ENCODE measurements around the gene SLC22A7. TPM values are rescaled to one million over a fixed set of nuclear protein-coding genes. Genes with fewer than 3 reads are reported as not detected.
"Not testable (repeated sequence)": the region's sequence is repeated elsewhere in the genome, so short reads cannot be mapped to it uniquely, and the experiment has no call there.

Gene SLC22A7
- total RNA-seq, 1 experiment from 2014 or later: not detected

DNA sequence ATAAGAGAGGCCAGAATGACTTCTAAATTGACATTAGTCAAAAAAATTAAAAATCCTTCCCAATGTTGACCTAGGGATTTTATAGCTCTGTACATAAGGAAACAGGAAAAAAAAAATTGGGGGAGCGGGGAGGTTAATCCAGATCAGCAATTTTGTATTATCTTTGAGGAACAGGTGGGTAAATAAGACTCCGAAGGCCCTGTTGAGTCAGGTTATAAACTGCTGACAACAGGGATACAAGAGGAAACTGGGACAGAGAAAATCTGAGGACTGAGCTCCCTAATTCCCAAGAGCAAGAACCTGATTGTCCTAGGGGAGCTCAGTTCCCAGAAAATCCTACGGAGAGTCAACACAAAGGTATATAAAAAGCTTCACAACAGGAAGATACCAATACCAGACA lies 37.4 kb downstream of the SLC22A7 start:
- Histone ChIP-seq H3K4me1 (replicated peaks) (no peaks in the 10 kb centered on the region), H3K27ac (no peak overlapping the region), H3K4me3 (no peak overlapping the region), H3K27me3 (replicated peaks) (no peaks in the 10 kb centered on the region), H3K9me3 (replicated peaks) (no peaks in the 10 kb centered on the region), H3K36me3 (peaks cover 35% of the 10 kb centered on the region)
- no peak for DNase-seq (ENCODE audit: low read depth in 1 of 2, low spot score in 2 of 2)

DNA sequence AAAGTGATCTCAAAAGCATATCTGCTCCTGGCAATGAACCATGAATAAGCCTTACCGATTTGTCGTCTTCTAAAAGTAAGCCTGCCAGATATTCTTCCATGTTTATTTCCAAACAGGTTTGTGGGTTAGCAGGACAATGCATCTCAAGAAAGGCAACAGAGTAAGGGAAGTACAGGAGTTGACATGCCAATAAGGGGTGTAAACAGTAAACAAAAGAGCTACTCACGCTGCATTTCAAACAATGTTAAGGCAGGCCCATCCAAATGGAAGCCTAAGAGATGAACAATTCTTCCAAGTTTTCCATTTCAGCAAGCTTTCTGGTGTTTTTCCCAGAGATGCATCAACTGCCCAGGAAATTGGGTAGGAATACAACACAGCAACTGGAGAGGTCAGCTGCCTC lies 38.3 kb downstream of the SLC22A7 start:
- H3K4me3 ChIP-seq: no peak overlapping the region

DNA sequence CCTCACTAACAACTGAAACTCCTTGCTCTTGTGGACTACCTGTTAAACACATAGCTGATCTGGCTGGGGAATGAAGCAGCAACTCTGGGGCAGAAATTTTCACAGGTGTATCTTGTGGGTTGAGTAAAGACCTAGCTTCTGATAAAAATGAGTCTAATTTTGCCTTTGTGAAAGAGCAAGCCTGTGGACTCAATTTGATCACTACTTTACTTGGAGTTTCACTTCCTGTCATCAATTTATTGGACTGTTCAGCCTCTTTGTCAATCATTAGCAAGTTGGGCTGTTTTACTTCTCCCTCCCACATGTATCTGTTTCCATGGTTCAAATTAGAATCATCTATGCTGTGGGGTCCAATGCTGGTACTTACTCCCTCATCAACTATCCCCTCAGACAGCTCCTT lies 40.2 kb downstream of the SLC22A7 start:
- no peak for DNase-seq (ENCODE audit: low read depth in 1 of 2, low spot score in 2 of 2)
- Histone ChIP-seq H3K4me1 (replicated peaks) (no peaks in the 10 kb centered on the region), H3K27me3 (replicated peaks) (no peaks in the 10 kb centered on the region), H3K27ac (no peak overlapping the region), H3K4me3 (no peak overlapping the region), H3K36me3 (peaks cover 56% of the 10 kb centered on the region), H3K9me3 (replicated peaks) (no peaks in the 10 kb centered on the region)

More for the DNA sequence above, 38.3 kb downstream of the SLC22A7 start:
- peaks cover 43% of the 10 kb centered on the region for H3K36me3 ChIP-seq
- no peaks in the 10 kb centered on the region for H3K27me3 ChIP-seq (replicated peaks)
- no peaks in the 10 kb centered on the region for H3K9me3 ChIP-seq (replicated peaks)
- no peak for DNase-seq (ENCODE audit: low read depth in 1 of 2, low spot score in 2 of 2)
- H3K27ac ChIP-seq: no peak overlapping the region
- no peaks in the 10 kb centered on the region for H3K4me1 ChIP-seq (replicated peaks)

DNA sequence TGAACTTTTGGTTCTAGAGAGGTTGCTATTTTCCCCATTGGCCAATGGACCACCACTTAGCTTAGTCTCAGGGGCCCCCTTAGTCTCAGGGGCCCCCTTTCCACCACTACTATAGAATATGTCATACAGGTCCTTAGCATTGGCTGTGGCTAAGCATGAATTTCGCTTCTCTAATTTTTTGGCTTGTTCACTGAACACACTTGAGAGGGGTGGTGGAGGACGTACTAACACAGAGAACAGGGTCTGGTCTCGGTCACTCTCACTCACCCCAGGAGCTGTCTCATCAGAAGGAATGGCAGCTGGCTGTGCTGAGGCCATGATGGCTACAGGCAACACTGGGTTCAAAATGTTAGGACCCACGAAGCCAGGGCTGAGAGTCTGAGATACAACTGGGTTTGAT lies 41.1 kb downstream of the SLC22A7 start:
- Histone ChIP-seq H3K4me3 (no peak overlapping the region), H3K27me3 (replicated peaks) (no peaks in the 10 kb centered on the region), H3K9me3 (replicated peaks) (no peaks in the 10 kb centered on the region)

DNA sequence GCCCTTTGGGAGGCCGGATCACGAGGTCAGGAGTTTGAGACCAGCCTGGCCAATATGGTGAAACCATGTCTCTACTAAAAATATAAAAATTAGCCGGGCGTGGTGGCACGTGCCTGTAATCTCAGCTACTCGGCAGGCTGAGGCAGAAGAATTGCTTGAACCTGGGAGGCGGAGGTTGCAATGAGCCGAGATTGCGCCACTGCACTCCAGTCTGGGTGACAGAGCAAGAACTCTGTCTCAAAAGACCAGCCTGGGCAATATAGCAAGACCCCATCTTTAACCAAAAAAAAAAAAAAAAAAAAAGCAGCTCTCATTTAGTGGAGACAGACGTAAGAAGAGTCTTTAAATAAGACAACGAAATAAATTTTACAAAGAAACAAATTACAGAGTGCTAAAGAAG lies 48.2 kb downstream of the SLC22A7 start:
- H3K4me1 ChIP-seq (replicated peaks); H3K4me3 ChIP-seq; H3K9me3 ChIP-seq (replicated peaks); H3K27me3 ChIP-seq (replicated peaks); DNase-seq (ENCODE audit: low read depth in 1 of 2, low spot score in 2 of 2); H3K27ac ChIP-seq: not testable (repeated sequence)
- H3K36me3 ChIP-seq: peaks cover 65% of the 10 kb centered on the region

More for the DNA sequence above, 41.1 kb downstream of the SLC22A7 start:
- Histone ChIP-seq H3K36me3 (peaks cover 64% of the 10 kb centered on the region), H3K27ac (no peak overlapping the region), H3K4me1 (replicated peaks) (no peaks in the 10 kb centered on the region)
- DNase-seq (ENCODE audit: low read depth in 1 of 2, low spot score in 2 of 2): no peak

DNA sequence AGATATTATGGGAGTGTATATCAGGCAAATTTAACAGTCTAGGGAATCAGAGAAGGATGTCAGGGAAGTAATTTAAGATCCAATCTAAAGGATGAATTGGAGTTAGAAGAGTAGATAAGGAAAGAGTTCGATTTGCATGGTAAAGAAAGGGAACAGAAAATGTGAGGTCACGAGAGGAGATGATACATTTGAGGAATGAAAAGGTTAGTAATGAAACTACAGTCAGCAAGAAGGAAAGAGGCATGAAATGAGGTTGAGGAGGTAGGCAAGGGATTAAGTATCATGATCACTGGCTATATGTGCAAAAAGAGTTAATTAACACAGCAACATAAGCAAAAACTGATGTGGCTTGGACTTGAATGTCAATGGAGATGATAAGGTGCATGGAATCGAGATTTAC lies 49.0 kb downstream of the SLC22A7 start:
- Histone ChIP-seq H3K4me3 (no peak overlapping the region), H3K27me3 (replicated peaks) (no peaks in the 10 kb centered on the region), H3K36me3 (peaks cover 65% of the 10 kb centered on the region), H3K9me3 (replicated peaks) (no peaks in the 10 kb centered on the region), H3K27ac (no peak overlapping the region), H3K4me1 (replicated peaks) (no peaks in the 10 kb centered on the region)
- DNase-seq (ENCODE audit: low read depth in 1 of 2, low spot score in 2 of 2): no peak

DNA sequence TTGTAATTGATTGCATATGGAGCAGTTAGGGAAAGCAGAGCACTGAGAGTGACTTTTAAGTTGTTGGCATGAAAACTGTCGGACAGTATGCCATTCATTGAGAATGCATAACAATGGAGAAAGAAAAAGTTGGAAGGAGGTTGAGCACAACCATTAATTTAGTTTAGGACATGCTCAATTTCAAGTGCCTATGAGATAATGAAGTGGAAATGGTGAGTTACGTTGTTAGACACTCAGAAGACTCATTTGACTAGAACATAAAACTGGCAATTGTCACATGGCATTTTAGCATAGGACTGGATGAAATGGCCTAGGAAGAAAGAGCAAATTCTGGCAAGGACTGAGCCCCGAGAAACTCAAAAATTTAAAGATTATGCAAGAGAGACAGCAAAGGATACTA lies 49.4 kb downstream of the SLC22A7 start:
- Histone ChIP-seq H3K4me1 (replicated peaks) (no peaks in the 10 kb centered on the region), H3K9me3 (replicated peaks) (no peaks in the 10 kb centered on the region)
- DNase-seq (ENCODE audit: low read depth in 1 of 2, low spot score in 2 of 2): no peak

DNA sequence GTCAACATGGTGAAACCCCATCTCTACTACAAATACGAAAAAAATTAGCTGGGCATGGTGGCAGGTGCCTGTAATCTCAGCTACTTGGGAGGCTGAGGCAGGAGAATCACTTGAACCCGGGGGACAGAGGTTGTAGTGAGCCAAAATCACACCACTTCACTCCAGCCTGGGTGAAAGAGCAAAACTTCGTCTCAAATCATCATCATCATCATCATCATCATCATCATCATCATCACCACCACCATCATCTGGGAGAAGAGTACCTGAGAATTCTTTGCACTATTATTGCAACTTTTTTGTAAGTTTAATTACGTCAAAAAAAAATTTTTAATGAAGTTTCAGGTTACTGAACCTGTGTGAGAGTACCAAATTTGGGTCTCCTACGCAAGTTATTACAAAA lies 53.9 kb downstream of the SLC22A7 start:
- not testable (repeated sequence) for H3K27me3 ChIP-seq (replicated peaks); H3K9me3 ChIP-seq (replicated peaks); DNase-seq (ENCODE audit: low read depth in 1 of 2, low spot score in 2 of 2); H3K4me1 ChIP-seq (replicated peaks); H3K4me3 ChIP-seq; H3K27ac ChIP-seq
- H3K36me3 ChIP-seq: peaks cover 73% of the 10 kb centered on the region

More for the DNA sequence above, 49.4 kb downstream of the SLC22A7 start:
- H3K27me3 ChIP-seq (replicated peaks): no peaks in the 10 kb centered on the region
- H3K27ac ChIP-seq: no peak overlapping the region
- H3K4me3 ChIP-seq: no peak overlapping the region
- peaks cover 68% of the 10 kb centered on the region for H3K36me3 ChIP-seq

Other genes with a start within 250 kb of the SLC22A7 start
- 13.7 and 18.8 TPM in 2 replicates for gene CUL7, start 244.4 kb upstream of the SLC22A7 start, total RNA-seq (2014; rRNA removed; shearing (Covaris generic))
- 24.6 and 34.3 TPM in 2 replicates for gene MRPL2, start 238.8 kb upstream of the SLC22A7 start, total RNA-seq (2014; rRNA removed; shearing (Covaris generic))
- 9.7 and 10.5 TPM in 2 replicates for gene KLC4, start 238.6 kb upstream of the SLC22A7 start, total RNA-seq (2014; rRNA removed; shearing (Covaris generic))
- gene PTK7, start 221.9 kb upstream of the SLC22A7 start, total RNA-seq (2014; rRNA removed; shearing (Covaris generic)): 60.6 and 87.0 TPM in 2 replicates
- 37.8 and 47.8 TPM in 2 replicates for gene SRF, start 127.0 kb upstream of the SLC22A7 start, total RNA-seq (2014; rRNA removed; shearing (Covaris generic))
- gene CUL9, start 116.1 kb upstream of the SLC22A7 start, total RNA-seq (2014; rRNA removed; shearing (Covaris generic)): 8.3 and 15.7 TPM in 2 replicates
- gene DNPH1, start 68.8 kb upstream of the SLC22A7 start, total RNA-seq (2014; rRNA removed; shearing (Covaris generic)): 35.7 and 71.5 TPM in 2 replicates
- not detected in 2 replicates for gene TTBK1, start 54.8 kb upstream of the SLC22A7 start, total RNA-seq (2014; rRNA removed; shearing (Covaris generic))
- gene CRIP3, start 10.6 kb downstream of the SLC22A7 start, total RNA-seq (2014; rRNA removed; shearing (Covaris generic)): not detected in 2 replicates
- gene ZNF318, start 71.4 kb downstream of the SLC22A7 start, total RNA-seq (2014; rRNA removed; shearing (Covaris generic)): 8.0 and 12.2 TPM in 2 replicates
- gene ABCC10, start 129.3 kb downstream of the SLC22A7 start, total RNA-seq (2014; rRNA removed; shearing (Covaris generic)): 10.9 and 11.3 TPM in 2 replicates
- 0.16 TPM in 1 of 2 replicates, not detected in the other for gene DLK2, start 157.3 kb downstream of the SLC22A7 start, total RNA-seq (2014; rRNA removed; shearing (Covaris generic))
- gene TJAP1, start 179.3 kb downstream of the SLC22A7 start, total RNA-seq (2014; rRNA removed; shearing (Covaris generic)): 18.5 and 24.8 TPM in 2 replicates
- gene LRRC73, start 212.1 kb downstream of the SLC22A7 start, total RNA-seq (2014; rRNA removed; shearing (Covaris generic)): not detected in 2 replicates
- gene YIPF3, start 218.7 kb downstream of the SLC22A7 start, total RNA-seq (2014; rRNA removed; shearing (Covaris generic)): 59.2 and 116 TPM in 2 replicates
- gene POLR1C, start 218.8 kb downstream of the SLC22A7 start, total RNA-seq (2014; rRNA removed; shearing (Covaris generic)): 24.4 and 28.3 TPM in 2 replicates